ENCODE data around the gene CEP78. TPM values are rescaled to one million over a fixed set of nuclear protein-coding genes. Genes with fewer than 3 reads are reported as not detected.
A peak's percentile ranks its signal among the peaks of the same experiment; 100 is the strongest.

Gene CEP78
- total RNA-seq, 6 experiments from 2014 or later, result 19.4 to 27.5 (median 23.6) TPM

DNA sequence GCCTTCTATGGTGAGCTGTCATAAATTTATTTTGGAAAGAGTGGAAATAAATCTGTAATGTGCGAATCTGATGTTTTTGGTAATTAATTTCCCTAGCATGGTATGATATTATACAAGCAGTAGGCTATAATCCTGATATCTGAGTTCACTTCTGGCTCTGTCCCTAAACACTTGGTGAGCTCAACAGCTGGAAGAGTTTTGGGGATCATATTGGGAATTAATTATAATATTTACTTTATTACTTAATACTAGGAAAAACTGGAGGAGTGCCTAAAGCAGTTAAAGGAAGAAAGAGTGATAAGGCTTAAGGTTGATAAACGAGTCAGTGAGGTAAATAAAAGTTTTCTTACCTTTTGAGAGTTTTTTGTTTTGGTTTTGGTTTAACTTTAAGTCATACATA is 26.8 kb downstream of the CEP78 start:
- no peak for DNase-seq
- H3K27me3 Mint-ChIP-seq (ENCODE audit: insufficient read depth), result no peaks in the 10 kb centered on the region; the same call in 1 of the 2 replicates
- TF ChIP-seq, protein P1, sequence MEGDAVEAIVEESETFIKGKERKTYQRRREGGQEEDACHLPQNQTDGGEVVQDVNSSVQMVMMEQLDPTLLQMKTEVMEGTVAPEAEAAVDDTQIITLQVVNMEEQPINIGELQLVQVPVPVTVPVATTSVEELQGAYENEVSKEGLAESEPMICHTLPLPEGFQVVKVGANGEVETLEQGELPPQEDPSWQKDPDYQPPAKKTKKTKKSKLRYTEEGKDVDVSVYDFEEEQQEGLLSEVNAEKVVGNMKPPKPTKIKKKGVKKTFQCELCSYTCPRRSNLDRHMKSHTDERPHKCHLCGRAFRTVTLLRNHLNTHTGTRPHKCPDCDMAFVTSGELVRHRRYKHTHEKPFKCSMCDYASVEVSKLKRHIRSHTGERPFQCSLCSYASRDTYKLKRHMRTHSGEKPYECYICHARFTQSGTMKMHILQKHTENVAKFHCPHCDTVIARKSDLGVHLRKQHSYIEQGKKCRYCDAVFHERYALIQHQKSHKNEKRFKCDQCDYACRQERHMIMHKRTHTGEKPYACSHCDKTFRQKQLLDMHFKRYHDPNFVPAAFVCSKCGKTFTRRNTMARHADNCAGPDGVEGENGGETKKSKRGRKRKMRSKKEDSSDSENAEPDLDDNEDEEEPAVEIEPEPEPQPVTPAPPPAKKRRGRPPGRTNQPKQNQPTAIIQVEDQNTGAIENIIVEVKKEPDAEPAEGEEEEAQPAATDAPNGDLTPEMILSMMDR (IDR thresholded peaks at IDR 0.05), result no peak
- 0 out of 2 replicates have a peak, but pooled peaks cover 5% of the 10 kb centered on the region for H3K4me1 Mint-ChIP-seq (ENCODE audit: low read depth)
- H3K9me3 Mint-ChIP-seq, result no peaks in the 10 kb centered on the region
- no peak overlapping the region for H3K4me3 Mint-ChIP-seq
- no peak overlapping the region for H3K27ac Mint-ChIP-seq
- H3K36me3 Mint-ChIP-seq (ENCODE audit: low read depth), result no peaks in the 10 kb centered on the region; the same call in 1 of the 2 replicates

DNA sequence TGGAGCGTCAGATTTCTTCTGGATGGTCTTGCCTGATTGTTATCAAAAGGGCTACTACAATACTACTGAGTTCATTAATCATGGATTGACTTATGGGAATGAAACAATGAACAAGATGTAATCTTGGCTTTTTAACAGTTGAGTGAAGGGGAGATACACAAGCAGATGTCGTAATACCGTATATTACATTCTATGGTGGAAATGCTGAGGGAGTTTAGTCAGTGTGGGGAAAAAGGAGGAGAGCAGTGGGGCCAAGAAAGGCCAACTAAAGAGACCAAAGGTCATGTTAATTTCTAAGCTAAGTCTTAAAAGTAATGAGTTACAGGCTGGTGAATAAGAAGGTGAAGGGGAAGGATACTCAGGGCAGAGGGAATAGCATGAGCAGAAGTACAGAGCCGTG is 32.0 kb downstream of the CEP78 start:
- H3K4me3 Mint-ChIP-seq, result no peak overlapping the region
- DNase-seq, result no peak
- TF ChIP-seq, protein P1 (IDR thresholded peaks at IDR 0.05), result no peak
- H3K36me3 Mint-ChIP-seq (ENCODE audit: low read depth), result no peaks in the 10 kb centered on the region; the same call in 1 of the 2 replicates
- no peaks in the 10 kb centered on the region for H3K27me3 Mint-ChIP-seq (ENCODE audit: insufficient read depth)
- no peak overlapping the region for H3K27ac Mint-ChIP-seq
- H3K4me1 Mint-ChIP-seq (ENCODE audit: low read depth), result peaks cover 8% of the 10 kb centered on the region; the same call in 1 of the 2 replicates
- H3K9me3 Mint-ChIP-seq, result no peaks in the 10 kb centered on the region

DNA sequence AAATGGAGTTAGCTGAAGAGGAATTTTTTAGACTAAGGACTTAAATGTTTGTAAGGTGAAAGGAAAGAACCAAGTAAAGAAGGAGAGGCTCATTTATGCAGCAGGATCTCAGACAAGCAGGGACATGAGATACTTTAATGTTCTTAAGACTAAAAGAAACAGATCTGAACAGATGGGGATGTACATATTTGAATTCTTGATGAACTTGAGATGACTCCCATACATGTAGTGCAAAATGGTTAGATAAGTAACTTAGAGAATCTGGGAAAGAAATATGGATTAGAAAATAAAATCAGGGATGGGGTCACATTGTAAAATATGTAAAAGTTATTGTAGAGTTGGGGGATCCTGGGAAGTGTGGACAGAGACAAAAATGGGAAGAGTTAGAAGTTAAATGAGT is 33.9 kb downstream of the CEP78 start:
- H3K4me1 Mint-ChIP-seq (ENCODE audit: low read depth), result peaks cover 15% of the 10 kb centered on the region
- H3K36me3 Mint-ChIP-seq (ENCODE audit: low read depth), result no peaks in the 10 kb centered on the region; the same call in 1 of the 2 replicates
- H3K9me3 Mint-ChIP-seq, result no peaks in the 10 kb centered on the region
- no peaks in the 10 kb centered on the region for H3K27me3 Mint-ChIP-seq (ENCODE audit: insufficient read depth)
- TF ChIP-seq, protein P1 (IDR thresholded peaks at IDR 0.05), result no peak
- no peak overlapping the region for H3K27ac Mint-ChIP-seq
- no peak for DNase-seq
- H3K4me3 Mint-ChIP-seq, result no peak overlapping the region

DNA sequence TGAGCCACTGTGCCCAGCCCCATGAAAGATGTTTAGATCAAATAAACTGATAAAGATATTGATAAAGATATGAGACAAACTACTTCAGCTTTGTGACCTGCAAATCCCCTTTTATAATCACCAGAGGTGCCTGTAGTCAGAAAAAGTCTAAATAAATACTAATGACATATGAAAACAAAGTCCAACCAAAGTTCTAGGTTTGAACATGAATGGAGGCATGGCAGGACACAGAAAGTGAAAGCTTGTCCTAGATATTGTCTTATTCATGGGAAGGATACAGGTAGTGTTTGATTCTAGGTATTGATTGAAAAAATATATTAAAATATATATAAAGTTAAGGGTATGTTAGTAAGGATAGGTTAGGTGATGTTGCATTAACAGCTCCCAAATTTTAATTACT is 36.4 kb downstream of the CEP78 start:
- Mint-ChIP-seq H3K27me3 (ENCODE audit: insufficient read depth) (no peaks in the 10 kb centered on the region), H3K4me3 (no peak overlapping the region), H3K36me3 (ENCODE audit: low read depth) (no peaks in the 10 kb centered on the region; the same call in 1 of the 2 replicates), H3K9me3 (no peaks in the 10 kb centered on the region), H3K4me1 (ENCODE audit: low read depth) (peaks cover 15% of the 10 kb centered on the region), H3K27ac (no peak overlapping the region)
- TF ChIP-seq, protein P1 (IDR thresholded peaks at IDR 0.05), result no peak
- DNase-seq, result no peak

DNA sequence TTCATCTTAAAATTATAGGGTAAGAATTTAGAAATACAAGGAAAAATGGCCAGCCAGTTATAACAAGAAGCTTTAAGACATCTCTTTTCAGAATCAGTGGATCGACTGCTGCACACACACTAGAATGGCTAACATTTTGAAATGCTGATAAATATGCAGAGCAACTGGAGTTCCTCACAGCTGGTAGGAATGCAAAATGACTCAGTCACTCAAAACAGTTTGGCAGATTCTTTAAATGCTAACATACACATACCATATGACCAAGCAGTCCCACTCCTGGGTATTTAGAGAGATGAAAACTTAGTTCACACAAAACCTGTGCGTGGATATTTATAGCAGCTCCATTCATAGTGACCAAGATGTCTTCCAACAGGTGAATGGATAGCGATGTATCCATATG is 37.9 kb downstream of the CEP78 start:
- H3K27me3 Mint-ChIP-seq (ENCODE audit: insufficient read depth), result no peaks in the 10 kb centered on the region
- DNase-seq, result peak; percentile 32
- H3K27ac Mint-ChIP-seq, result no peak overlapping the region
- H3K36me3 Mint-ChIP-seq (ENCODE audit: low read depth), result no peaks in the 10 kb centered on the region; the same call in 1 of the 2 replicates
- TF ChIP-seq, protein P1 (IDR thresholded peaks at IDR 0.05), result no peak
- H3K9me3 Mint-ChIP-seq, result no peaks in the 10 kb centered on the region
- H3K4me3 Mint-ChIP-seq, result no peak overlapping the region
- peaks cover 20% of the 10 kb centered on the region for H3K4me1 Mint-ChIP-seq (ENCODE audit: low read depth)
